A549 (cell line): ENCODE data around the gene SALL4.

Experiments used
- CBX8 ChIP-seq: fragments of 200-600 bp; sonication (generic); IDR thresholded peaks from 2 replicates; pipeline ENCODE4 v1.6.1; 2016
- CEBPB ChIP-seq, 2 experiments: fragments of >200 bp in 1 of 2; sonication (Bioruptor Twin) in 1 of 2; formaldehyde crosslinking in 1 of 2; IDR thresholded peaks; 2 replicates each; pipeline ENCODE4 v1.6.1; 2012 to 2016
- CHD2 ChIP-seq: fragments of 150-350 bp; IDR thresholded peaks from 2 replicates; pipeline ENCODE4 v1.6.1; 2014; ENCODE audit warnings: low read length; ENCODE audit not compliant: partially characterized antibody
- CTCF ChIP-seq: fragments of >200 bp; sonication (Bioruptor Twin); formaldehyde crosslinking; IDR thresholded peaks from 3 replicates; pipeline ENCODE4 v1.5.1; 2016
- EP300 ChIP-seq, 2 experiments: fragments of >200 bp; sonication (Bioruptor Twin); formaldehyde crosslinking; IDR thresholded peaks; 2 replicates in 1 of 2; 3 replicates in 1 of 2; pipeline ENCODE4 v1.6.1; 2016 to 2017
- KDM5A ChIP-seq: fragments of 200-600 bp; sonication (generic); IDR thresholded peaks from 2 replicates; pipeline ENCODE4 v1.6.1; 2016; ENCODE audit warnings: antibody characterized with exemption, mild to moderate bottlenecking
- MAFK ChIP-seq: fragments of 450-650 bp; IDR thresholded peaks from 2 replicates; pipeline ENCODE4 v1.6.1; 2014; ENCODE audit not compliant: partially characterized antibody
- NFE2L2 ChIP-seq: fragments of 150-350 bp; conservative IDR thresholded peaks from 2 replicates; pipeline ENCODE4 v1.6.1; 2014; ENCODE audit warnings: low read length
- POLR2A ChIP-seq: IDR thresholded peaks from 2 replicates; pipeline ENCODE4 v1.6.1; 2012; ENCODE audit warnings: mild to moderate bottlenecking, low read length
- POLR2AphosphoS2 ChIP-seq: conservative IDR thresholded peaks from 2 replicates; pipeline ENCODE4 v1.6.1; 2012; ENCODE audit warnings: low read length, improper control_type of control experiment, inconsistent platforms
- RNF2 ChIP-seq: fragments of 200-600 bp; sonication (generic); IDR thresholded peaks from 2 replicates; pipeline ENCODE4 v1.6.1; 2016; ENCODE audit warnings: low read depth, mild to moderate bottlenecking, antibody characterized with exemption, moderate library complexity, borderline replicate concordance
- SMC3 ChIP-seq: fragments of >200 bp; sonication (Bioruptor Twin); formaldehyde crosslinking; IDR thresholded peaks from 3 replicates; pipeline ENCODE4 v1.6.1; 2018; ENCODE audit warnings: inconsistent platforms
- ZC3H11A ChIP-seq: fragments of 450-650 bp; IDR thresholded peaks from 2 replicates; pipeline ENCODE4 v1.6.1; 2014; ENCODE audit warnings: antibody characterized with exemption, mild to moderate bottlenecking

- TF ChIP-seq KDM5A = no peak
- TF ChIP-seq CHD2 = no peak
- no peak for TF ChIP-seq EP300 (IDR thresholded peaks at IDR 0.05)
- no peak for TF ChIP-seq NFE2L2
- no peak for TF ChIP-seq POLR2A
- no peak for TF ChIP-seq ZC3H11A
- peak; percentile 91 for TF ChIP-seq CTCF
- no peak for TF ChIP-seq CEBPB (IDR thresholded peaks at IDR 0.05)
- TF ChIP-seq CBX8 = no peak
- TF ChIP-seq RNF2 = no peak
- peak; percentile 91 for TF ChIP-seq SMC3
- TF ChIP-seq POLR2AphosphoS2 = no peak
- TF ChIP-seq MAFK = no peak
Measured at GRCh38 chr20:51800060-51800871, 2.1 kb downstream of the SALL4 start.
